GM12878 (cell line): ENCODE results near the gene CPHXL. TPM values are rescaled to one million over a fixed set of nuclear protein-coding genes. Genes with fewer than 3 reads are reported as not detected.

Experiments used
- ATAC-seq: fragments of 200-7000 bp; cut with Tn5 transposase; 3 replicates; pipeline ENCODE4 v1.9.1; 2020; ENCODE audit warnings: mild to moderate bottlenecking, moderate library complexity
- BruUV-seq: library from RNA; stranded (reverse); fragments of 400-500 nt; replicated peaks from 2 replicates; lab custom pipeline; 2021; lab: Mats Ljungman, UMichigan
- CTCF ChIA-PET: fragments of 300-600 bp; sonication (Branson Sonifier 250); formaldehyde crosslinking; extraction: SDS; loops from one replicate; lab custom pipeline; 2021; ENCODE audit warnings: inconsistent platforms; lab: Yijun Ruan, JAX
- POLR2A ChIA-PET: fragments of 350-600 bp; formaldehyde crosslinking; extraction: SDS; loops from one replicate; lab custom pipeline; 2021; ENCODE audit warnings: inconsistent platforms; lab: Charles Lee
- RAD21 ChIA-PET: fragments of 300-600 bp; sonication (Branson Sonifier 250); formaldehyde crosslinking; loops from one replicate; lab custom pipeline; 2023; ENCODE audit warnings: antibody characterized with exemption; ENCODE audit not compliant: unreplicated experiment; lab: Charles Lee
- SMC1A ChIA-PET: fragments of 300-600 bp; sonication (Branson Sonifier 250); formaldehyde crosslinking; loops from one replicate; lab custom pipeline; 2023; ENCODE audit not compliant: unreplicated experiment, uncharacterized antibody; lab: Charles Lee
- DNase-seq: peaks from one replicate; pipeline ENCODE4 v3.0.0-alpha.2; 2011; ENCODE audit warnings: low read depth, low spot score
- FAIRE-seq: peaks from 3 replicates; lab custom pipeline; 2011; peaks lifted over from hg19 to GRCh38; lab: Jason Lieb, UNC
- H2AFZ ChIP-seq: 2 replicates; pipeline ENCODE4 v1.6.0; 2011; ENCODE audit warnings: low read depth, low read length, control low read depth; ENCODE audit not compliant: control insufficient read depth
- H3K27ac ChIP-seq: 2 replicates; pipeline ENCODE4 v1.5.1; 2011; ENCODE audit warnings: control low read depth; ENCODE audit not compliant: control insufficient read depth, insufficient read depth
- H3K27me3 ChIP-seq, 2 experiments: replicated peaks in 1 of 2; 2 replicates each; pipeline versions ENCODE4 v1.6.0 to v1.6.1; 2011; ENCODE audit warnings: low read length in 1 of 2; ENCODE audit not compliant: control insufficient read depth in 2 of 2, insufficient read depth in 2 of 2
- H3K36me3 ChIP-seq, 2 experiments: 2 replicates each; pipeline ENCODE4 v1.5.1; 2011; ENCODE audit warnings: low read length in 1 of 2; ENCODE audit not compliant: control insufficient read depth in 2 of 2, insufficient read depth in 2 of 2
- H3K4me1 ChIP-seq: 2 replicates; pipeline ENCODE4 v1.6.1; 2011; ENCODE audit warnings: mild to moderate bottlenecking, low read length, moderate library complexity, mixed read lengths; ENCODE audit not compliant: control insufficient read depth, insufficient read depth
- H3K4me2 ChIP-seq: 2 replicates; pipeline ENCODE4 v1.6.0; 2011; ENCODE audit warnings: control low read depth; ENCODE audit not compliant: control insufficient read depth, insufficient read depth
- H3K4me3 ChIP-seq: fragments of 200-600 bp; sonication (generic); 2 replicates; pipeline ENCODE4 v1.5.1; 2016
- H3K79me2 ChIP-seq: 2 replicates; pipeline ENCODE4 v1.6.0; 2011; ENCODE audit warnings: low read length; ENCODE audit not compliant: control insufficient read depth, insufficient read depth
- H3K9ac ChIP-seq: 2 replicates; pipeline ENCODE4 v1.8.0; 2011; ENCODE audit warnings: low read length, control low read depth, mixed read lengths; ENCODE audit not compliant: control insufficient read depth, insufficient read depth
- H3K9me3 ChIP-seq: replicated peaks from 3 replicates; pipeline ENCODE4 v1.5.1; 2011; ENCODE audit warnings: mild to moderate bottlenecking, low read length; ENCODE audit not compliant: control insufficient read depth, insufficient read depth
- H4K20me1 ChIP-seq: 2 replicates; pipeline ENCODE4 v1.6.0; 2011; ENCODE audit not compliant: control insufficient read depth, insufficient read depth
- CEBPZ ChIP-seq: fragments of 150-350 bp; IDR thresholded peaks from 2 replicates; pipeline ENCODE4 v1.6.1; 2016; ENCODE audit warnings: low read depth, low read length
- CHD4 ChIP-seq: fragments of 200-600 bp; sonication (generic); IDR thresholded peaks from 2 replicates; pipeline ENCODE4 v1.6.1; 2016; ENCODE audit warnings: mild to moderate bottlenecking
- ETV6 ChIP-seq, 2 experiments: fragments of 450-650 bp in 1 of 2; IDR thresholded peaks in 1 of 2; conservative IDR thresholded peaks in 1 of 2; 2 replicates each; pipeline ENCODE4 v1.6.1; 2014; ENCODE audit warnings: antibody characterized with exemption in 1 of 2, borderline replicate concordance in 1 of 2, low read depth in 1 of 2, mild to moderate bottlenecking in 1 of 2, moderate library complexity in 1 of 2
- IKZF2 ChIP-seq, 2 experiments: fragments of 450-650 bp; IDR thresholded peaks; 2 replicates each; pipeline ENCODE4 v1.6.1; 2017; ENCODE audit warnings: mild to moderate bottlenecking in 2 of 2, moderate library complexity in 2 of 2
- JUNB ChIP-seq: IDR thresholded peaks from 2 replicates; pipeline ENCODE4 v1.6.1; 2016; ENCODE audit warnings: antibody characterized with exemption, mild to moderate bottlenecking
- JUND ChIP-seq: IDR thresholded peaks from 2 replicates; pipeline ENCODE4 v1.6.1; 2012; ENCODE audit warnings: low read depth, mild to moderate bottlenecking, low read length, improper control_type of control experiment, moderate library complexity
- RAD51 ChIP-seq: fragments of 450-650 bp; IDR thresholded peaks from 2 replicates; pipeline ENCODE4 v1.6.1; 2016; ENCODE audit warnings: moderate library complexity, mild to moderate bottlenecking, inconsistent platforms
- RELA ChIP-seq: fragments of 450-650 bp; IDR thresholded peaks from 2 replicates; pipeline ENCODE4 v1.8.0; 2014; ENCODE audit warnings: borderline replicate concordance; ENCODE audit not compliant: partially characterized antibody
- SMC3 ChIP-seq: IDR thresholded peaks from 2 replicates; pipeline ENCODE4 v1.6.1; 2011; ENCODE audit warnings: low read length, improper control_type of control experiment, borderline replicate concordance
- SRF ChIP-seq, 2 experiments: IDR thresholded peaks; 2 replicates each; pipeline ENCODE4 v1.6.1; 2011; ENCODE audit warnings: low read depth in 2 of 2, low read length in 2 of 2, mild to moderate bottlenecking in 1 of 2, moderate library complexity in 1 of 2
- YY1 ChIP-seq: IDR thresholded peaks from 2 replicates; pipeline ENCODE4 v1.6.1; 2011; ENCODE audit warnings: low read depth, mild to moderate bottlenecking, low read length
- ZNF24 ChIP-seq: fragments of 450-650 bp; IDR thresholded peaks from 2 replicates; pipeline ENCODE4 v1.6.1; 2017; ENCODE audit warnings: antibody characterized with exemption, mild to moderate bottlenecking
- ZNF384 ChIP-seq: IDR thresholded peaks from 2 replicates; pipeline ENCODE4 v1.6.1; 2012; ENCODE audit warnings: low read depth, mild to moderate bottlenecking, low read length, improper control_type of control experiment, borderline replicate concordance
- WGBS: methylation state at CpG from one replicate; pipeline ENCODE4 v1.1.6; 2016; ENCODE audit warnings: low lambda C conversion rate; ENCODE audit not compliant: insufficient replicate concordance, insufficient coverage; ENCODE audit errors: missing lambda C conversion rate; 5-methylcytosine and 5-hydroxymethylcytosine counted together
- in situ Hi-C: fragments of 300-500 bp; cut with MboI; formaldehyde crosslinking; loops from 9 replicates; pipeline ENCODE4 v1.14.3; 2018; ENCODE audit warnings: mixed read lengths
- intact Hi-C: fragments of 100-400 bp; cut with micrococcal nuclease; formaldehyde crosslinking; loops from one replicate; pipeline ENCODE4 v1.14.2; 2022; ENCODE audit not compliant: unreplicated experiment
- polyA plus RNA-seq, 11 experiments: library from polyadenylated mRNA; depleted of rRNA in 4 of 11; unstranded in 6 of 11; stranded (reverse) in 5 of 11; fragments of >200 nt; fragmentation: Nextera tagmentation in 4 of 11; fragmentation: Illumina TruSeq in 1 of 11; extraction: Ambion mirVana in 4 of 11; extraction: Trizol in 1 of 11; gene quantifications; 1 replicate in 1 of 11; 2 replicates in 10 of 11; pipeline versions ENCODE4 v1.2.1 to v1.2.3, GENCODE V29; 2011 to 2016; ENCODE audit warnings: inconsistent platforms in 2 of 11, missing spikeins in 2 of 11, low read depth in 1 of 11
- total RNA-seq, 4 experiments: library from RNA; depleted of rRNA in 3 of 4; stranded (reverse); fragments of >200 nt in 3 of 4; fragmentation: Illumina TruSeq in 1 of 4; extraction: Trizol in 1 of 4; gene quantifications; 2 replicates each; pipeline versions ENCODE4 v1.2.1 to v1.2.3, GENCODE V29; 2013 to 2021
- TF ChIP-seq, protein P1 (sequence below): fragments of 450-650 bp; formaldehyde crosslinking; IDR thresholded peaks from 2 replicates; pipeline ENCODE4 v1.4.0; 2020; ENCODE audit warnings: mild to moderate bottlenecking, moderate library complexity

CPHXL gene
- total and polyA plus RNA-seq, 10 of the 15 experiments (the other 5 are each of a cell fraction or from before 2014, with no cell fraction given) = 0.13 TPM; not detected in 9

DNA sequence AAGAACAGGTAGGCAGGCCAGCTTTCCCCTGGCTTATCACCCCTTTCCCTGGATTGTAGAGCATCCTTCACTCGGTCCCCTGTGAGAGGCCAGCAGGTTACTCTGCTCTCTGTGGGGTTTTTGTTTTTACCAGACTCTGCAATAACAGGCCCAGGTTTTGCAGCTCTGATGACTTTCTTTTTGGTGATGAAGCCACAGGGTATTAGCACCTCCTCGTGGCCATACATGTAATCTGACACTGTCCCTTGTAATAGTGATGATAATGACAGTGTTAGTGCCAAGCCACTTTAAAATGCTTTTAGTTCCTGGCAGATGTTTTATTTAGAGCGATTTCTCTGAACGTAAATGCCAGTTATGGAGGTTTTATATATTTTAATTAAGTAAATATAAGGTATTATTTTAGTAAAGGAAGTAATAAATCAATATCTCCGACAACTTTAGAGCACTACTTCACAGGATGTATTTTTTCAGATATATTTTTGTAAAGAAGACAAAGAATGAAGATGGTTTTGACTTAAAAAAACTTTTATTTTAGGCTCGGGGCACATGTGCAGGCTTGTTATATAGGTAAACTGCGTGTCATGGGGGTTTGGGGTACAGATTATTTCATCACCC lies 38.0 kb upstream of the CPHXL start:
- in situ Hi-C loops = loop anchor here (5.0 to 10.0 kb wide), 3 partner anchors 117 to 549 kb away; partner anchors contain the start of genes CTRB1, KARS1 and TERF2IP
- intact Hi-C loops = loop anchor here (1.0 to 10.0 kb wide), 8 partner anchors 116 to 565 kb away; partner anchors contain the start of gene TMEM231
- TF ChIP-seq SRF (IDR thresholded peaks at IDR 0.05; ENCODE audit: low read depth in 2 of 2, low read length in 2 of 2) (no peak), JUND (no peak), ZNF24 (no peak), RAD51 (no peak), ZNF384 (no peak), CHD4 (no peak), JUNB (no peak), CEBPZ (no peak), ETV6 (conservative IDR thresholded peaks at IDR 0.05 in 1 of 2, IDR thresholded peaks at IDR 0.05 in 1 of 2; ENCODE audit: borderline replicate concordance in 1 of 2, low read depth in 1 of 2) (no peak), IKZF2 (IDR thresholded peaks at IDR 0.05) (no peak), RELA (no peak), SMC3 (peak; percentile 89), YY1 (peak; percentile 45; the same call in 1 of the 2 replicates)
- TF ChIP-seq, protein P1, sequence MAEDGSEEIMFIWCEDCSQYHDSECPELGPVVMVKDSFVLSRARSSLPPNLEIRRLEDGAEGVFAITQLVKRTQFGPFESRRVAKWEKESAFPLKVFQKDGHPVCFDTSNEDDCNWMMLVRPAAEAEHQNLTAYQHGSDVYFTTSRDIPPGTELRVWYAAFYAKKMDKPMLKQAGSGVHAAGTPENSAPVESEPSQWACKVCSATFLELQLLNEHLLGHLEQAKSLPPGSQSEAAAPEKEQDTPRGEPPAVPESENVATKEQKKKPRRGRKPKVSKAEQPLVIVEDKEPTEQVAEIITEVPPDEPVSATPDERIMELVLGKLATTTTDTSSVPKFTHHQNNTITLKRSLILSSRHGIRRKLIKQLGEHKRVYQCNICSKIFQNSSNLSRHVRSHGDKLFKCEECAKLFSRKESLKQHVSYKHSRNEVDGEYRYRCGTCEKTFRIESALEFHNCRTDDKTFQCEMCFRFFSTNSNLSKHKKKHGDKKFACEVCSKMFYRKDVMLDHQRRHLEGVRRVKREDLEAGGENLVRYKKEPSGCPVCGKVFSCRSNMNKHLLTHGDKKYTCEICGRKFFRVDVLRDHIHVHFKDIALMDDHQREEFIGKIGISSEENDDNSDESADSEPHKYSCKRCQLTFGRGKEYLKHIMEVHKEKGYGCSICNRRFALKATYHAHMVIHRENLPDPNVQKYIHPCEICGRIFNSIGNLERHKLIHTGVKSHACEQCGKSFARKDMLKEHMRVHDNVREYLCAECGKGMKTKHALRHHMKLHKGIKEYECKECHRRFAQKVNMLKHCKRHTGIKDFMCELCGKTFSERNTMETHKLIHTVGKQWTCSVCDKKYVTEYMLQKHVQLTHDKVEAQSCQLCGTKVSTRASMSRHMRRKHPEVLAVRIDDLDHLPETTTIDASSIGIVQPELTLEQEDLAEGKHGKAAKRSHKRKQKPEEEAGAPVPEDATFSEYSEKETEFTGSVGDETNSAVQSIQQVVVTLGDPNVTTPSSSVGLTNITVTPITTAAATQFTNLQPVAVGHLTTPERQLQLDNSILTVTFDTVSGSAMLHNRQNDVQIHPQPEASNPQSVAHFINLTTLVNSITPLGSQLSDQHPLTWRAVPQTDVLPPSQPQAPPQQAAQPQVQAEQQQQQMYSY (CRISPR knock-in tag) = no peak

More for the DNA sequence above, 38.0 kb upstream of the CPHXL start:
- Histone ChIP-seq H3K79me2 (no peaks in the 10 kb centered on the region), H3K27ac (no peak overlapping the region), H3K27me3 (no peaks in the 10 kb centered on the region; a peak in 1 of 4 replicates), H2AFZ (peak overlapping the region; percentile 64), H3K4me2 (no peak overlapping the region), H3K4me3 (no peak overlapping the region), H3K36me3 (no peaks in the 10 kb centered on the region), H3K4me1 (peaks cover 5% of the 10 kb centered on the region), H4K20me1 (no peaks in the 10 kb centered on the region), H3K9ac (no peak overlapping the region), H3K9me3 (no peaks in the 10 kb centered on the region)
- POLR2A ChIA-PET = interaction anchor here (0.5 to 1.6 kb wide), 2 partner anchors 116 to 210 kb away, joined by 3 to 5 read pairs; partner anchors contain the start of genes KARS1 and TERF2IP
- peak; percentile 49 for FAIRE-seq
- RAD21 ChIA-PET = interaction anchor here (0.6 to 2.0 kb wide), 14 partner anchors 8 to 565 kb away, joined by 3 to 17 read pairs (median 5); partner anchors contain the start of genes ADAT1, KARS1 and TERF2IP
- ATAC-seq = peak; percentile 90
- no TSS peak for BruUV-seq
- 0% methylated on average over 7 of the region's 7 CpGs for WGBS
- SMC1A ChIA-PET = interaction anchor here (0.6 to 1.9 kb wide), 15 partner anchors 10 to 565 kb away, joined by 3 to 20 read pairs (median 5); no protein-coding TSS in a partner anchor
- DNase-seq = peak; percentile 53
- CTCF ChIA-PET = interaction anchor here (0.7 to 3.5 kb wide), 33 partner anchors 8 to 565 kb away, joined by 3 to 23 read pairs (median 4); partner anchors contain the start of gene ADAT1
